Measurements from ENCODE around the gene MYO1B. TPM values are rescaled to one million over a fixed set of nuclear protein-coding genes. Genes with fewer than 3 reads are reported as not detected.

Gene MYO1B
- total and polyA plus RNA-seq, 2 of the 8 experiments (the other 6 are each of a cell fraction or from before 2014, with no cell fraction given) = 15.5 to 61.2 TPM

DNA sequence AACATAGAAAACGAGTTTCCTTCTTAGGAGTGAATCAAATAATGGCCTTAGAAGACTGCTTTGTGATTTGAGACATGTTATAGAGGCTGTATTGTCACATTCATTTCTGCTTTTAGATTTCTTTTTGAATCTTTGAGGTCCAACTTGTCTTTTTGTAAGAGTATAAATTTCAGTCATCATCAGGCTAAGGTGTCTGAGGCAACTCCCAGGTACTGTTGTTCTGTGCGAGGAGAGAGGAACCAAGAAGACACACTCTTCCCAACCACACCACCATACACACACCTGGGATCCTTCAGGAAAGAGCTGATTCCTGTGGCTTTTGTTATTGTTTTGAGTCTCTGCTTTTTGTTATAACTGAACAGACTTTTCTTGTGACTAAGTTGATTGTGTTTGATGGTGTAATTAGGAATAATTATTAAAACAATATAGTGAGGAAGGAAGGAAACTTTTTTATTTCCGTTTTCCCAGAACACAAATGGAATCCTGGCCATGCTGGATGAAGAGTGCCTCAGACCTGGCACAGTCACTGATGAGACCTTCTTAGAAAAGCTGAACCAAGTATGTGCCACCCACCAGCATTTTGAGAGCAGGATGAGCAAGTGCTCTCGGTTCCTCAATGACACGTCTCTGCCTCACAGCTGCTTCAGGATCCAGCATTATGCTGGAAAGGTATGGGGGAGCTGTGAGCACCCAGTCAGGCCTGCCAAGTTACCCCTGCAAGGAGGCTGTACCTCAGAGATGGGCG is 140.4 kb downstream of the MYO1B start:
- no peaks in the 10 kb centered on the region for H3K79me2 ChIP-seq (ENCODE audit: control insufficient read depth in 1 of 2, insufficient read depth in 2 of 2, low read length in 2 of 2)
- no peak overlapping the region; the same call in 1 of the 2 replicates for H4K8ac ChIP-seq (ENCODE audit: extremely low read depth, insufficient read depth, low read length)
- no peak overlapping the region for H3K23ac ChIP-seq (ENCODE audit: insufficient read length)
- H4K5ac ChIP-seq (ENCODE audit: insufficient read length, low read depth, low read length) = no peak overlapping the region
- no peak overlapping the region for H3K27ac ChIP-seq (ENCODE audit: low read depth, low read length)
- CTCF ChIA-PET (ENCODE audit: partially characterized antibody) = interaction anchor here (0.9 kb wide), 2 partner anchors 16 to 42 kb away, joined by 3 read pairs; no protein-coding TSS in a partner anchor
- no peaks in the 10 kb centered on the region for H3K4me1 ChIP-seq (replicated peaks in 1 of 4; ENCODE audit: control insufficient read depth in 3 of 4, insufficient read depth in 4 of 4, low read length in 3 of 4)
- WGBS, 2 experiments (ENCODE audit: extremely low coverage in 1 of 2, insufficient coverage in 1 of 2, insufficient read length in 1 of 2, insufficient replicate concordance in 2 of 2, low coverage in 1 of 2, low lambda C conversion rate in 2 of 2, missing lambda C conversion rate in 1 of 2) = 83% methylated on average over 6 of the region's 6 CpGs; no CpG with 5 or more reads in 1 of the 2 experiments
- H3K23me2 ChIP-seq (ENCODE audit: low read depth, low read length) = no peaks in the 10 kb centered on the region
- H3K36me3 ChIP-seq (ENCODE audit: control insufficient read depth in 2 of 4, insufficient read depth in 4 of 4, low read length in 3 of 4) = peaks cover 4 to 49% (median 25%) of the 10 kb centered on the region in 4 experiments
- H3K4me2 ChIP-seq (ENCODE audit: insufficient read depth in 1 of 2, low read depth in 2 of 2, low read length in 2 of 2) = no peak overlapping the region
- no peak overlapping the region for H4K91ac ChIP-seq (replicated peaks; ENCODE audit: insufficient read length, low read length)
- H3K4ac ChIP-seq (replicated peaks; ENCODE audit: insufficient read length, low read depth, low read length) = no peak overlapping the region
- H3K14ac ChIP-seq (ENCODE audit: insufficient read length) = no peak overlapping the region
- H2BK120ac ChIP-seq (replicated peaks; ENCODE audit: low read depth, low read length) = no peak overlapping the region
- H4K20me1 ChIP-seq (replicated peaks in 1 of 2; ENCODE audit: control insufficient read depth in 1 of 2, insufficient read depth in 2 of 2, low read length in 2 of 2) = no peaks in the 10 kb centered on the region
- H2AK5ac ChIP-seq (ENCODE audit: low read depth, low read length) = no peak overlapping the region
- no peak overlapping the region for H2BK20ac ChIP-seq (ENCODE audit: low read length)
- H3K4me3 ChIP-seq (ENCODE audit: extremely low read depth in 1 of 4, insufficient read depth in 2 of 4, low read depth in 3 of 4, low read length in 4 of 4) = no peak overlapping the region
- no peak for DNase-seq (ENCODE audit: low read depth in 1 of 2, low spot score in 2 of 2)
- no peaks in the 10 kb centered on the region for H3K9me3 ChIP-seq (ENCODE audit: insufficient read depth in 2 of 2, low read depth in 1 of 2, low read length in 1 of 2)
- no peak overlapping the region for H2BK12ac ChIP-seq (ENCODE audit: low read depth, low read length)
- H2AFZ ChIP-seq (ENCODE audit: low read length) = no peak overlapping the region
- H3K56ac ChIP-seq (replicated peaks; ENCODE audit: insufficient read length, low read depth, low read length) = no peak overlapping the region
- H2BK15ac ChIP-seq (ENCODE audit: low read length) = no peak overlapping the region
- no peaks in the 10 kb centered on the region for H3K79me1 ChIP-seq (ENCODE audit: low read depth, low read length)
- no peak overlapping the region for H3K9ac ChIP-seq (replicated peaks in 1 of 4; ENCODE audit: extremely low read depth in 1 of 4, low read depth in 3 of 4, low read length in 3 of 4)
- FAIRE-seq = no peak
- H3K18ac ChIP-seq (ENCODE audit: extremely low read depth, low read length) = no peak overlapping the region
- H2BK5ac ChIP-seq (ENCODE audit: low read depth, low read length) = no peak overlapping the region
- POLR2A ChIA-PET (ENCODE audit: partially characterized antibody) = interaction anchor here (0.6 kb wide), 1 partner anchor 14 kb away, joined by 3 read pairs; no protein-coding TSS in a partner anchor
- H3K27me3 ChIP-seq (replicated peaks in 1 of 4; ENCODE audit: control insufficient read depth in 3 of 4, extremely low read depth in 1 of 4, insufficient read depth in 3 of 4, low read length in 3 of 4) = no peaks in the 10 kb centered on the region
- no peak for TF ChIP-seq CBX8 (IDR thresholded peaks at IDR 0.05; ENCODE audit: borderline replicate concordance, low read depth, low read length)
- no peak for TF ChIP-seq ZNF274 (IDR thresholded peaks at IDR 0.05; ENCODE audit: borderline replicate concordance, extremely low read depth, low read length)
- TF ChIP-seq PHF8 (conservative IDR thresholded peaks at IDR 0.05; ENCODE audit: low read depth, low read length) = no peak
- TF ChIP-seq RAD21 (IDR thresholded peaks at IDR 0.05 in 1 of 2, conservative IDR thresholded peaks at IDR 0.05 in 1 of 2; ENCODE audit: low read depth in 2 of 2, low read length in 2 of 2) = no peak
- TF ChIP-seq KDM5A (IDR thresholded peaks at IDR 0.05; ENCODE audit: low read length) = no peak

All from H1 (cell line).